H1 (cell line): ENCODE data around the gene NME7. TPM values are rescaled to one million over a fixed set of nuclear protein-coding genes. Genes with fewer than 3 reads are reported as not detected.

Experiments
- CTCF ChIA-PET: fragments of 300-600 bp; sonication (Branson Sonifier 250); formaldehyde crosslinking; loops from one replicate; lab custom pipeline; 2021; ENCODE audit not compliant: partially characterized antibody; lab: Charles Lee
- POLR2A ChIA-PET: fragments of 300-600 bp; sonication (Branson Sonifier 250); formaldehyde crosslinking; loops from one replicate; lab custom pipeline; 2021; ENCODE audit warnings: inconsistent platforms; ENCODE audit not compliant: partially characterized antibody; lab: Charles Lee
- DNase-seq, 2 experiments: peaks; one replicate each; pipeline versions ENCODE4 v3.0.0 to v3.0.0-alpha.2; 2010 to 2022; ENCODE audit warnings: low spot score in 2 of 2, low read depth in 1 of 2, mixed read lengths in 1 of 2
- FAIRE-seq: peaks from 2 replicates; lab custom pipeline; 2011; peaks lifted over from hg19 to GRCh38; lab: Jason Lieb, UNC
- H2AFZ ChIP-seq: 2 replicates; pipeline ENCODE4 v1.8.1; 2012; ENCODE audit warnings: low read length, inconsistent platforms
- H2AK5ac ChIP-seq: 2 replicates; pipeline ENCODE4 v1.6.1; 2013; ENCODE audit warnings: low read depth, low read length
- H2BK120ac ChIP-seq: replicated peaks from 2 replicates; pipeline ENCODE3; 2013; ENCODE audit warnings: low read depth, low read length, inconsistent platforms
- H2BK12ac ChIP-seq: 2 replicates; pipeline ENCODE4 v1.6.1; 2013; ENCODE audit warnings: low read depth, low read length
- H2BK15ac ChIP-seq: 2 replicates; pipeline ENCODE4 v1.6.1; 2013; ENCODE audit warnings: low read length
- H2BK20ac ChIP-seq: 2 replicates; pipeline ENCODE4 v1.6.1; 2013; ENCODE audit warnings: low read length
- H2BK5ac ChIP-seq: 2 replicates; pipeline ENCODE4 v1.6.1; 2013; ENCODE audit warnings: low read depth, low read length
- H3K14ac ChIP-seq: 2 replicates; pipeline ENCODE4 v1.6.1; 2013; ENCODE audit warnings: inconsistent platforms; ENCODE audit not compliant: insufficient read length
- H3K18ac ChIP-seq: 2 replicates; pipeline ENCODE4 v1.6.1; 2013; ENCODE audit warnings: low read length; ENCODE audit errors: extremely low read depth
- H3K23ac ChIP-seq: 2 replicates; pipeline ENCODE4 v1.6.1; 2013; ENCODE audit warnings: inconsistent platforms; ENCODE audit not compliant: insufficient read length
- H3K23me2 ChIP-seq: 2 replicates; pipeline ENCODE4 v1.6.1; 2013; ENCODE audit warnings: low read depth, low read length
- H3K27ac ChIP-seq: 2 replicates; pipeline ENCODE4 v1.6.1; 2011; ENCODE audit warnings: low read depth, low read length, inconsistent platforms
- H3K27me3 ChIP-seq, 4 experiments: replicated peaks in 1 of 4; 1 replicate in 1 of 4; 2 replicates in 3 of 4; pipeline versions ENCODE4 v1.6.1 to v1.8.1; 2011 to 2013; ENCODE audit warnings: low read length in 3 of 4, mild to moderate bottlenecking in 3 of 4, inconsistent platforms in 2 of 4, mixed read lengths in 2 of 4, moderate library complexity in 1 of 4; ENCODE audit not compliant: control insufficient read depth in 3 of 4, insufficient read depth in 3 of 4; ENCODE audit errors: extremely low read depth in 1 of 4
- H3K36me3 ChIP-seq, 4 experiments: 2 replicates each; pipeline versions ENCODE4 v1.6.1 to v1.8.1; 2011 to 2013; ENCODE audit warnings: mild to moderate bottlenecking in 4 of 4, low read length in 3 of 4, moderate library complexity in 2 of 4, control low read depth in 1 of 4, inconsistent platforms in 1 of 4; ENCODE audit not compliant: insufficient read depth in 4 of 4, control insufficient read depth in 2 of 4
- H3K4ac ChIP-seq: replicated peaks from 2 replicates; pipeline ENCODE3; 2013; ENCODE audit warnings: low read length, low read depth, mixed read lengths, inconsistent platforms; ENCODE audit not compliant: insufficient read length
- H3K4me1 ChIP-seq, 4 experiments: replicated peaks in 1 of 4; 1 replicate in 1 of 4; 2 replicates in 3 of 4; pipeline versions ENCODE4 v1.6.1 to v1.8.1; 2011 to 2013; ENCODE audit warnings: low read length in 3 of 4, inconsistent platforms in 2 of 4, mixed read lengths in 1 of 4; ENCODE audit not compliant: insufficient read depth in 4 of 4, control insufficient read depth in 3 of 4
- H3K4me2 ChIP-seq, 2 experiments: 2 replicates each; pipeline versions ENCODE4 v1.6.1 to v1.8.1; 2011 to 2013; ENCODE audit warnings: low read depth in 2 of 2, low read length in 2 of 2, control low read depth in 1 of 2, inconsistent platforms in 1 of 2, mild to moderate bottlenecking in 1 of 2; ENCODE audit not compliant: insufficient read depth in 1 of 2
- H3K4me3 ChIP-seq, 4 experiments: fragments of 200-600, 300-600 bp in 1 of 4; sonication (generic), shearing (Covaris generic), sonication (Bioruptor Twin) in 1 of 4; 2 replicates each; pipeline versions ENCODE4 v1.5.1 to v1.8.1; 2011 to 2016; ENCODE audit warnings: low read length in 4 of 4, low read depth in 3 of 4, control low read depth in 2 of 4, inconsistent platforms in 2 of 4, mild to moderate bottlenecking in 2 of 4, mixed read lengths in 1 of 4, moderate library complexity in 1 of 4; ENCODE audit not compliant: insufficient read depth in 2 of 4; ENCODE audit errors: extremely low read depth in 1 of 4
- H3K56ac ChIP-seq: replicated peaks from 2 replicates; pipeline ENCODE3; 2013; ENCODE audit warnings: low read depth, mild to moderate bottlenecking, mixed read lengths, low read length, inconsistent platforms; ENCODE audit not compliant: insufficient read length
- H3K79me1 ChIP-seq: 2 replicates; pipeline ENCODE4 v1.6.1; 2013; ENCODE audit warnings: low read depth, low read length, control low read depth
- H3K79me2 ChIP-seq, 2 experiments: 2 replicates each; pipeline versions ENCODE4 v1.6.1 to v1.8.1; 2012 to 2013; ENCODE audit warnings: low read length in 2 of 2, mild to moderate bottlenecking in 2 of 2, inconsistent platforms in 1 of 2; ENCODE audit not compliant: insufficient read depth in 2 of 2, control insufficient read depth in 1 of 2
- H3K9ac ChIP-seq, 4 experiments: replicated peaks in 1 of 4; 1 replicate in 1 of 4; 2 replicates in 3 of 4; pipeline versions ENCODE4 v1.6.1 to v1.8.1; 2011 to 2013; ENCODE audit warnings: low read depth in 3 of 4, low read length in 3 of 4, control low read depth in 2 of 4, mild to moderate bottlenecking in 2 of 4, moderate library complexity in 2 of 4, inconsistent platforms in 1 of 4; ENCODE audit errors: extremely low read depth in 1 of 4
- H3K9me3 ChIP-seq, 2 experiments: 2 replicates each; pipeline versions ENCODE4 v1.6.1 to v1.8.1; 2012 to 2013; ENCODE audit warnings: mild to moderate bottlenecking in 2 of 2, moderate library complexity in 2 of 2, control low read depth in 1 of 2, inconsistent platforms in 1 of 2, low read depth in 1 of 2, low read length in 1 of 2, mixed read lengths in 1 of 2; ENCODE audit not compliant: insufficient read depth in 2 of 2
- H4K20me1 ChIP-seq, 2 experiments: replicated peaks in 1 of 2; 2 replicates each; pipeline versions ENCODE3 to v1.8.1; 2011 to 2013; ENCODE audit warnings: inconsistent platforms in 2 of 2, low read length in 2 of 2, mild to moderate bottlenecking in 1 of 2; ENCODE audit not compliant: insufficient read depth in 2 of 2, control insufficient read depth in 1 of 2
- H4K5ac ChIP-seq: 2 replicates; pipeline ENCODE4 v1.6.1; 2013; ENCODE audit warnings: low read length, low read depth, mixed read lengths, inconsistent platforms; ENCODE audit not compliant: insufficient read length
- H4K8ac ChIP-seq: 2 replicates; pipeline ENCODE4 v1.8.0; 2013; ENCODE audit warnings: mild to moderate bottlenecking, moderate library complexity, low read length, inconsistent platforms; ENCODE audit not compliant: insufficient read depth; ENCODE audit errors: extremely low read depth
- H4K91ac ChIP-seq: replicated peaks from 2 replicates; pipeline ENCODE3; 2013; ENCODE audit warnings: low read length, mixed read lengths, inconsistent platforms; ENCODE audit not compliant: insufficient read length
- CREB1 ChIP-seq: IDR thresholded peaks from 2 replicates; pipeline ENCODE4 v1.6.1; 2012; ENCODE audit warnings: inconsistent platforms
- CTCF ChIP-seq, 3 experiments: IDR thresholded peaks; 1 replicate in 2 of 3; 2 replicates in 1 of 3; pipeline versions ENCODE4 v1.5.1 to v1.6.1; 2011; ENCODE audit warnings: low read length in 3 of 3, mild to moderate bottlenecking in 3 of 3, inconsistent platforms in 2 of 3, low read depth in 1 of 3, moderate library complexity in 1 of 3; ENCODE audit not compliant: insufficient read depth in 1 of 3; ENCODE audit errors: control extremely low read depth in 1 of 3
- E2F6 ChIP-seq: IDR thresholded peaks from 2 replicates; pipeline ENCODE4 v1.6.1; 2012; ENCODE audit warnings: inconsistent platforms
- MAX ChIP-seq: IDR thresholded peaks from 2 replicates; pipeline ENCODE4 v1.6.1; 2012; ENCODE audit warnings: inconsistent platforms
- SAP30 ChIP-seq: fragments of 300-600 bp; sonication (generic); IDR thresholded peaks from 2 replicates; pipeline ENCODE4 v1.7.1; 2012; ENCODE audit warnings: low read length, moderate library complexity, mild to moderate bottlenecking, inconsistent platforms; ENCODE audit not compliant: insufficient read depth, insufficient replicate concordance
- SIN3A ChIP-seq, 2 experiments: IDR thresholded peaks in 1 of 2; conservative IDR thresholded peaks in 1 of 2; 2 replicates each; pipeline ENCODE4 v1.6.1; 2011 to 2012; ENCODE audit warnings: low read length in 2 of 2, improper control_type of control experiment in 1 of 2, low read depth in 1 of 2, mild to moderate bottlenecking in 1 of 2
- YY1 ChIP-seq: IDR thresholded peaks from 2 replicates; pipeline ENCODE4 v1.6.1; 2011; ENCODE audit warnings: low read depth, mild to moderate bottlenecking, low read length
- WGBS, 2 experiments: shearing (Covaris generic) in 1 of 2; methylation state at CpG; one replicate each; pipeline versions ENCODE4 v1.1.6 to v1.1.7; 2013 to 2015; ENCODE audit warnings: low lambda C conversion rate in 2 of 2, mixed read lengths in 2 of 2, inconsistent platforms in 1 of 2, low coverage in 1 of 2, missing lambda C conversion rate in 1 of 2; ENCODE audit not compliant: insufficient replicate concordance in 2 of 2, insufficient coverage in 1 of 2, insufficient read length in 1 of 2; ENCODE audit errors: extremely low coverage in 1 of 2, missing lambda C conversion rate in 1 of 2; 5-methylcytosine and 5-hydroxymethylcytosine counted together
- polyA plus RNA-seq, 7 experiments: library from polyadenylated mRNA; depleted of rRNA in 3 of 7; stranded (reverse) in 5 of 7; unstranded in 2 of 7; fragments of >200 nt in 5 of 7; fragments of 200-250 nt in 2 of 7; gene quantifications; 1 replicate in 5 of 7; 2 replicates in 1 of 7; 4 replicates in 1 of 7; pipeline versions ENCODE4 v1.2.1 to v1.2.3, GENCODE V29; 2011 to 2013; ENCODE audit warnings: missing spikeins in 2 of 7, mixed read lengths in 2 of 7
- total RNA-seq: library from RNA; stranded (reverse); fragmentation: NEBNext Ultra II Directional; extraction: Animal tissue kit (Norgen Biotek cat#: 25700); gene quantifications from 2 replicates; pipeline ENCODE4 v1.2.1, GENCODE V29; 2021

NME7 gene
- total and polyA plus RNA-seq, 2 of the 8 experiments (the other 6 are each of a cell fraction or from before 2014, with no cell fraction given): 11.6 to 28.5 TPM

- no peaks in the 10 kb centered on the region for H3K27me3 ChIP-seq
- H2BK120ac ChIP-seq: no peak overlapping the region
- H3K23ac ChIP-seq: no peak overlapping the region
- H2BK5ac ChIP-seq: no peak overlapping the region
- H3K56ac ChIP-seq: no peak overlapping the region
- H3K79me1 ChIP-seq: no peaks in the 10 kb centered on the region
- no peak overlapping the region for H3K4ac ChIP-seq
- DNase-seq: no peak
- POLR2A ChIA-PET: interaction anchor here (0.7 kb wide), 1 partner anchor 237 kb away, joined by 3 read pairs; no protein-coding TSS in a partner anchor
- H3K23me2 ChIP-seq: no peaks in the 10 kb centered on the region
- H2AFZ ChIP-seq: no peak overlapping the region
- CTCF ChIA-PET: interaction anchor here (0.6 to 4.3 kb wide), 48 partner anchors 10 to 1006 kb away, joined by 3 to 36 read pairs (median 4); partner anchors contain the start of genes BLZF1, CCDC181 and NME7
- H3K36me3 ChIP-seq: no peaks in the 10 kb centered on the region
- no peak overlapping the region for H2BK15ac ChIP-seq
- H4K91ac ChIP-seq: no peak overlapping the region
- no peak overlapping the region for H2AK5ac ChIP-seq
- H4K8ac ChIP-seq: no peak overlapping the region
- no peak overlapping the region for H3K27ac ChIP-seq
- no peaks in the 10 kb centered on the region for H3K4me1 ChIP-seq
- H4K20me1 ChIP-seq: no peaks in the 10 kb centered on the region
- H2BK20ac ChIP-seq: no peak overlapping the region
- H3K9ac ChIP-seq: no peak overlapping the region
- no peak overlapping the region for H3K4me2 ChIP-seq
- no peak overlapping the region for H3K4me3 ChIP-seq
- no peaks in the 10 kb centered on the region for H3K9me3 ChIP-seq
- H3K14ac ChIP-seq: no peak overlapping the region
- FAIRE-seq: peak; percentile 58
- H2BK12ac ChIP-seq: no peak overlapping the region
- 54% methylated on average over 5 of the region's 5 CpGs; no CpG with 5 or more reads in 1 of the 2 experiments for WGBS, 2 experiments
- no peak overlapping the region for H3K18ac ChIP-seq
- no peak overlapping the region for H4K5ac ChIP-seq
- H3K79me2 ChIP-seq: 0 out of 4 replicates have a peak, but pooled peaks cover 0 to 3% of the 10 kb centered on the region in 2 experiments
- no peak for TF ChIP-seq YY1
- TF ChIP-seq SAP30: no peak
- no peak for TF ChIP-seq CREB1
- no peak for TF ChIP-seq SIN3A (conservative IDR thresholded peaks at IDR 0.05 in 1 of 2, IDR thresholded peaks at IDR 0.05 in 1 of 2; ENCODE audit: low read depth in 1 of 2, low read length in 2 of 2)
- TF ChIP-seq MAX: no peak
- TF ChIP-seq CTCF (IDR thresholded peaks at IDR 0.05; ENCODE audit: control extremely low read depth in 1 of 3, insufficient read depth in 1 of 3, low read depth in 1 of 3, low read length in 3 of 3): peak in 2 of 3 experiments; percentile 39 to 59; a peak in 2 of 4 replicates
- no peak for TF ChIP-seq E2F6
Measured at GRCh38 chr1:169348383-169349036, 19.1 kb downstream of the NME7 start.
